SK-N-MC (cell line): ENCODE measurements around the gene C5AR2.

Experiments used
- FOXP2 ChIP-seq: optimal IDR thresholded peaks from 2 replicates; pipeline ENCODE3; 2011; ENCODE audit warnings: mild to moderate bottlenecking, moderate library complexity; ENCODE audit not compliant: insufficient read depth; ENCODE audit errors: extremely low read length, control extremely low read depth
- POLR2AphosphoS5 ChIP-seq: IDR thresholded peaks from 2 replicates; pipeline ENCODE4 v1.6.1; 2012; ENCODE audit warnings: mild to moderate bottlenecking, low read depth, low read length, borderline replicate concordance

DNA sequence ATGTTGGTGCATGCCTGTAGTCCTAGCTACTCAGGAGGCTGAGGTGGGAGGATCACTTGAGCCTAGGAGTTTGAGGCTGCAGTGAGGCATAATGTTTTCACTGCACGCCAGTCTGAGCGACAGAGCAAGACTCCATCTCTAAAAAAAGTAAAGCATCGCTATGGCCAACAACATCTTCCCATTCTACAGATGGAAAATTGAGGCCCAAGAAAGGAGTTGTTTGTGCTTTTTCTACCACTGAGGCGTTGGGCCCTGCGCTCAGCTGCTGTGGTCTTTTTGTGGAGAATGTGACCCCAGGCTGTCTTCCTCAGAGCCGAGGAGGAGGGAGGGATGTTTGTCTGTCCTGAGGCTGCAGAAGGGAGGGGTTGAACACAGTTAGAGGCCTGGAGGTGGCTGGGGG, 485 bp upstream of the C5AR2 start:
- TF ChIP-seq POLR2AphosphoS5 = no peak
- TF ChIP-seq FOXP2 = no peak
